Endodermal cell (in vitro differentiated cells): ENCODE data around the gene MRPL24. TPM values are rescaled to one million over a fixed set of nuclear protein-coding genes. Genes with fewer than 3 reads are reported as not detected.
"Not testable (repeated sequence)": the region's sequence is repeated elsewhere in the genome, so short reads cannot be mapped to it uniquely, and the experiment has no call there.

Experiments used
- DNase-seq: peaks from one replicate; pipeline ENCODE4 v3.0.0-alpha.2; 2017
- H3K27ac ChIP-seq: 2 replicates; pipeline ENCODE4 v1.5.1; 2013; ENCODE audit warnings: mild to moderate bottlenecking, low read depth, low read length, moderate library complexity
- H3K27me3 ChIP-seq: 2 replicates; pipeline ENCODE4 v1.6.1; 2013; ENCODE audit warnings: mild to moderate bottlenecking, low read length, moderate library complexity; ENCODE audit not compliant: insufficient read depth, control insufficient read depth, poor library complexity, severe bottlenecking
- H3K36me3 ChIP-seq: 2 replicates; pipeline ENCODE4 v1.7.0; 2013; ENCODE audit warnings: mild to moderate bottlenecking, low read length, moderate library complexity; ENCODE audit not compliant: control insufficient read depth, insufficient read depth
- H3K4me1 ChIP-seq: one replicate; pipeline ENCODE4 v1.7.0; 2013; ENCODE audit warnings: low read length; ENCODE audit not compliant: control insufficient read depth, insufficient read depth
- H3K4me3 ChIP-seq: 2 replicates; pipeline ENCODE4 v1.5.1; 2013; ENCODE audit warnings: mild to moderate bottlenecking, low read length, moderate library complexity
- H3K9ac ChIP-seq: 2 replicates; pipeline ENCODE4 v1.6.1; 2013; ENCODE audit warnings: mild to moderate bottlenecking, low read length, moderate library complexity; ENCODE audit not compliant: poor library complexity, severe bottlenecking; ENCODE audit errors: extremely low read depth
- H3K9me3 ChIP-seq: 2 replicates; pipeline ENCODE4 v1.6.1; 2013; ENCODE audit warnings: mild to moderate bottlenecking, low read length, moderate library complexity; ENCODE audit not compliant: control insufficient read depth
- H3K27ac Mint-ChIP-seq: 2 replicates; pipeline ENCODE4 v1.8.0; 2020; ENCODE audit warnings: mixed read lengths
- H3K27me3 Mint-ChIP-seq: 2 replicates; pipeline ENCODE4 v1.8.0; 2021; ENCODE audit warnings: mild to moderate bottlenecking, mixed read lengths; ENCODE audit not compliant: insufficient read depth
- H3K36me3 Mint-ChIP-seq: 2 replicates; pipeline ENCODE4 v1.8.0; 2020; ENCODE audit warnings: low read depth, mixed read lengths
- H3K4me1 Mint-ChIP-seq: 2 replicates; pipeline ENCODE4 v1.8.0; 2020; ENCODE audit warnings: mixed read lengths
- H3K4me3 Mint-ChIP-seq: 2 replicates; pipeline ENCODE4 v1.8.0; 2020; ENCODE audit warnings: mild to moderate bottlenecking, moderate library complexity, mixed read lengths
- H3K9me3 Mint-ChIP-seq: 2 replicates; pipeline ENCODE4 v1.8.0; 2020; ENCODE audit warnings: mild to moderate bottlenecking, mixed read lengths
- CTCF ChIP-seq: fragments of 200-600 bp; sonication (generic); conservative IDR thresholded peaks from 2 replicates; pipeline ENCODE4 v1.5.0; 2021; ENCODE audit warnings: antibody characterized with exemption, mild to moderate bottlenecking
- WGBS, 2 experiments: methylation state at CpG; one replicate each; pipeline versions ENCODE4 v1.1.5 to v1.1.7; 2013; ENCODE audit warnings: missing lambda C conversion rate in 2 of 2, mixed read lengths in 1 of 2; ENCODE audit not compliant: insufficient coverage in 1 of 2, insufficient read length in 1 of 2; 5-methylcytosine and 5-hydroxymethylcytosine counted together
- total RNA-seq, 2 donors: library from RNA; stranded (reverse); fragmentation: NEBNext Ultra II Directional in 1 of 2; extraction: Animal tissue kit (Norgen Biotek cat#: 25700) in 1 of 2; gene quantifications; 2 replicates in 1 of 2; 3 replicates in 1 of 2; pipeline ENCODE4 v1.2.1, GENCODE V29; 2021

The MRPL24 gene
- total RNA-seq, 2 donors from 2014 or later = 32.2 to 35.5 TPM

- Mint-ChIP-seq H3K4me3 (no peak overlapping the region), H3K9me3 (no peaks in the 10 kb centered on the region), H3K36me3 (no peaks in the 10 kb centered on the region), H3K4me1 (peaks cover 8% of the 10 kb centered on the region), H3K27ac (no peak overlapping the region), H3K27me3 (no peaks in the 10 kb centered on the region)
- no peak for DNase-seq
- H3K27ac ChIP-seq = no peak overlapping the region
- H3K9me3 ChIP-seq = no peaks in the 10 kb centered on the region
- H3K4me3 ChIP-seq = no peak overlapping the region
- TF ChIP-seq CTCF = no peak
- no peaks in the 10 kb centered on the region for H3K27me3 ChIP-seq
- peaks cover 6% of the 10 kb centered on the region for H3K4me1 ChIP-seq
- H3K36me3 ChIP-seq = no peaks in the 10 kb centered on the region
- WGBS, 2 experiments = 96 to 100% methylated on average over 4 of the region's 4 CpGs
- no peak overlapping the region for H3K9ac ChIP-seq
Measured at GRCh38 chr1:156760796-156761104, 19.9 kb upstream of the MRPL24 start.

GRCh38 chr1:156760092-156760795 is 19.4 kb upstream of the MRPL24 start:
- no peak for DNase-seq
- no peak overlapping the region for H3K4me3 Mint-ChIP-seq
- H3K4me1 ChIP-seq = peaks cover 6% of the 10 kb centered on the region
- 33 to 81% methylated on average over 1 to 5 of the region's 6 CpGs for WGBS, 2 experiments
- no peaks in the 10 kb centered on the region for H3K36me3 Mint-ChIP-seq
- peaks cover 8% of the 10 kb centered on the region for H3K4me1 Mint-ChIP-seq
- no peaks in the 10 kb centered on the region for H3K9me3 ChIP-seq
- no peak overlapping the region for H3K27ac Mint-ChIP-seq
- H3K27ac ChIP-seq = no peak overlapping the region
- H3K9me3 Mint-ChIP-seq = no peaks in the 10 kb centered on the region
- H3K27me3 ChIP-seq = no peaks in the 10 kb centered on the region
- H3K4me3 ChIP-seq = no peak overlapping the region
- no peaks in the 10 kb centered on the region for H3K36me3 ChIP-seq
- no peaks in the 10 kb centered on the region for H3K27me3 Mint-ChIP-seq
- no peak for TF ChIP-seq CTCF
- H3K9ac ChIP-seq = no peak overlapping the region

- not testable (repeated sequence) for H3K27ac Mint-ChIP-seq, H3K9me3 ChIP-seq, H3K9ac ChIP-seq, H3K36me3 ChIP-seq, H3K27ac ChIP-seq, H3K4me3 Mint-ChIP-seq, H3K27me3 ChIP-seq, DNase-seq, H3K36me3 Mint-ChIP-seq, H3K9me3 Mint-ChIP-seq, H3K27me3 Mint-ChIP-seq, H3K4me3 ChIP-seq
- peaks cover 12% of the 10 kb centered on the region for H3K4me1 ChIP-seq
- peaks cover 12% of the 10 kb centered on the region for H3K4me1 Mint-ChIP-seq
- 93 to 98% methylated on average over 7 to 10 of the region's 10 CpGs for WGBS, 2 experiments
Measured at GRCh38 chr1:156757572-156758253, 16.8 kb upstream of the MRPL24 start.
